Pancreas (tissue), 10 donors: ENCODE data around the gene CNOT4. TPM values are rescaled to one million over a fixed set of nuclear protein-coding genes. Genes with fewer than 3 reads are reported as not detected.

Experiments used
- ATAC-seq, 4 donors: fragments of 200-7000 bp; cut with Tn5 transposase; one replicate each; pipeline versions ENCODE4 v1.8.0 to v1.9.1; 2020; ENCODE audit warnings: mild to moderate bottlenecking in 4 of 4, moderate library complexity in 4 of 4
- DNase-seq, 6 donors: peaks; one replicate each; pipeline ENCODE4 v3.0.0-alpha.2; 2020
- FAIRE-seq: peaks from 2 replicates; lab custom pipeline; 2012; peaks lifted over from hg19 to GRCh38; lab: Jason Lieb, UNC
- H3K27ac ChIP-seq, 4 donors: fragments of 200-600 bp; sonication (generic); 1 replicate in 3 of 4; 2 replicates in 1 of 4; pipeline versions ENCODE4 v1.5.0 to v1.8.0; 2020
- H3K27me3 ChIP-seq, 4 donors: fragments of 200-600 bp; one replicate each; pipeline ENCODE4 v1.8.0; 2021
- H3K36me3 ChIP-seq, 3 donors: fragments of 200-600 bp; sonication (generic) in 1 of 3; one replicate each; pipeline versions ENCODE4 v1.5.0 to v1.8.0; 2020 to 2021
- H3K4me1 ChIP-seq, 3 donors: fragments of 200-600 bp; one replicate each; pipeline ENCODE4 v1.8.0; 2021
- H3K4me3 ChIP-seq, 4 donors: fragments of 200-600 bp; sonication (generic) in 2 of 4; one replicate each; pipeline versions ENCODE4 v1.5.0 to v1.8.0; 2020 to 2021
- H3K9me3 ChIP-seq, 4 donors: fragments of 200-600 bp; one replicate each; pipeline ENCODE4 v1.8.0; 2021
- CTCF ChIP-seq, 4 donors: fragments of 200-600 bp; sonication (generic) in 3 of 4; IDR thresholded peaks; one replicate each; pipeline versions ENCODE4 v1.5.0 to v1.8.0; 2021; ENCODE audit warnings: antibody characterized with exemption in 4 of 4
- WGBS, 2 donors: extraction: QIAGEN DNeasy Blood & Tissue Kit; methylation state at CpG; one replicate each; pipeline ENCODE4 v1.1.7; 2013; 5-methylcytosine and 5-hydroxymethylcytosine counted together
- intact Hi-C, 3 donors: fragments of 100-400 bp; cut with DNase I; formaldehyde crosslinking; loops; one replicate each; pipeline versions ENCODE4 v1.11.1 to v1.14.2; 2022
- polyA plus RNA-seq, 2 donors: library from polyadenylated mRNA; stranded (reverse); fragments of 200-250 nt; gene quantifications; one replicate each; pipeline ENCODE4 v1.2.3, GENCODE V29; 2013
- total RNA-seq, 6 donors: library from RNA; stranded (reverse); fragmentation: NEBNext Ultra II Directional in 4 of 6; extraction: Animal tissue kit (Norgen Biotek cat#: 25700) in 4 of 6; gene quantifications; one replicate each; pipeline versions ENCODE4 v1.2.1 to v1.2.4, GENCODE V29; 2021 to 2023
- donor health status: healthy with polysubstance abuse.
- donor health status: DM: no; HTN: no; CAD: no; lungs with moderate emphysema.
- donor health status: DM: no; HTN: no; CAD: no.
- donor health status: control.
- donor health status: control.
- donor health status: Bipolar disorder and iron deficiency.
- donor health status: DM: yes; HTN: yes; CAD: no.
- donor health status: DM: no; HTN: no; CAD: no.
- donor health status: DM: no; HTN: no; CAD: no.
- donor health status: DM: yes; HTN: yes; CAD: no.

CNOT4 gene
- total RNA-seq (10 to 100 TPM in 4 of 6 donors, 1 to 10 TPM in 2; 8.1 to 15.0 (median 10.9) TPM), polyA plus RNA-seq (1 to 10 TPM; 5.5 to 7.3 TPM)

DNA sequence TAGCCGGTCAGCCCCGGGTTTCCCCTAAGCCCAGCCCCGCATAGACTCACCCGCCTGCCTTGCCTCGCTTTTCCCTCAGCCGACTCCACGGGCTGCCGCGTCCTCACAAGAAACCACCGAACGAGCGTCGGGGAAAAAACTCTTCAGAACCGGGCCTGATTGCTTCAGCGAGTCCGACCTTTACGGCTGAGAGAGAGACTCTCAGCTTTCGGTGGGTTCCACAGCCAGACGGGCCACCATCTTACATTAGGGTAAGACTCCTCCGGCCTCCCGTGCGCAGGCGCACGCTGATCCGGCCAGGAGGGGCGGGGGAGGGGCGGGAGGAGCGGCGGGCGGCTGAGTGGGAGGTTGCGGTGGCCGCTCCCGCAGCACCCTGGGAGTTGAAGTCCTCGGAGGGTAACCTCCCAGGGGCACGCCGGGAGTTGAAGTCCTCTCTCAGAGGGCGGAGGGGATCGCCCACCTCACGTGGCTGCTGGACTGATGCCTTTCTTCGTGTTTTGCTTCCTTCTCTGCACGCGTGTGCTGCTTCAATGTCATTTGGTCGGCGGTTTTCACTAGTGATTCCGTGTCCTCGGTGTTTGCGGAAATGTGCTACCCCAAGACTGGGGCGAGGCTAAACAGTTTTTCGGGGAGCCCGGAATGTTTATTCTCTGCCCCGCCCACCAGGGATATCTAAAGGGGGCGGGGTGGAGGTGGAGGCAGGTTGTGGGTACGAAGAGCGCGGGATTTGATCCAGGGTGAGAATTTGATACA lies at the start of gene CNOT4:
TSS of gene CNOT4 (minus strand) at position 264 of the 753 bp plus-strand sequence. CDS start 71,771 bp downstream, outside the sequence.
- Histone ChIP-seq H3K4me3 (peak within 1 kb of the TSS; percentile 62 to 81 (median 64)), H3K4me1 (peaks cover 4 to 24% (median 20%) of the 10 kb centered on the region in 3 donors), H3K9me3 (no peaks in the 10 kb centered on the region), H3K27me3 (no peaks in the 10 kb centered on the region), H3K27ac (peak within 1 kb of the TSS; percentile 60 to 93 (median 88)), H3K36me3 (no peaks in the 10 kb centered on the region)
- DNase-seq, result peak; percentile 95 to 98 (median 96)
- ATAC-seq, result peak; percentile 95 to 98 (median 98)
- no peak for FAIRE-seq
- intact Hi-C loops, result no loop called here
- TF ChIP-seq CTCF (IDR thresholded peaks at IDR 0.05), result no peak
- 0% methylated on average over 51 to 55 of the region's 55 CpGs for WGBS, 2 donors

GRCh38 chr7:135558881-135559280 lies 49.0 kb upstream of the CNOT4 start:
- Histone ChIP-seq H3K9me3 (no peaks in the 10 kb centered on the region), H3K4me3 (peak overlapping the region in 3 of 4 donors; percentile 60 to 73 (median 60)), H3K27ac (peak overlapping the region in 1 of 4 donors; percentile 98), H3K4me1 (peaks cover 4 to 6% (median 6%) of the 10 kb centered on the region in 3 donors), H3K36me3 (no peaks in the 10 kb centered on the region), H3K27me3 (no peaks in the 10 kb centered on the region)
- TF ChIP-seq CTCF (IDR thresholded peaks at IDR 0.05), result no peak
- ATAC-seq (no peak), FAIRE-seq (no peak), DNase-seq (no peak)
- intact Hi-C loops, result no loop called here
- 31 to 41% methylated on average over 5 of the region's 5 CpGs for WGBS, 2 donors

GRCh38 chr7:135558337-135558767 lies 48.5 kb upstream of the CNOT4 start:
- peaks cover 4 to 6% (median 6%) of the 10 kb centered on the region in 3 donors for H3K4me1 ChIP-seq
- intact Hi-C loops, result no loop called here
- peak in 1 of 4 donors; percentile 12 for TF ChIP-seq CTCF (IDR thresholded peaks at IDR 0.05)
- DNase-seq (peak in 2 of 6 donors; percentile 18 to 25), ATAC-seq (peak; percentile 35 to 80 (median 66)), FAIRE-seq (no peak)
- 0% methylated on average over 16 of the region's 16 CpGs for WGBS, 2 donors
- H3K27me3 ChIP-seq, result no peaks in the 10 kb centered on the region
- H3K36me3 ChIP-seq, result no peaks in the 10 kb centered on the region
- H3K27ac ChIP-seq, result peak overlapping the region; percentile 86 to 98 (median 88)
- peak overlapping the region; percentile 52 to 73 (median 60) for H3K4me3 ChIP-seq
- H3K9me3 ChIP-seq, result no peaks in the 10 kb centered on the region

GRCh38 chr7:135557455-135558336 lies 47.8 kb upstream of the CNOT4 start, which contains the start of gene NUP205:
TSS of gene NUP205 (plus strand) at chr7:135557917. CDS start at chr7:135557945, 28 bp downstream.
- intact Hi-C loops, result no loop called here
- WGBS, 2 donors, result 2% methylated on average over 38 of the region's 38 CpGs

More at GRCh38 chr7:135557455-135558336, 47.8 kb upstream of the CNOT4 start, which contains the start of gene NUP205:
- FAIRE-seq (no peak), DNase-seq (peak; percentile 56 to 74 (median 70)), ATAC-seq (peak; percentile 94 to 97 (median 96))
- peak within 1 kb of the TSS; percentile 52 to 73 (median 60) for H3K4me3 ChIP-seq
- H3K27ac ChIP-seq, result peak within 1 kb of the TSS; percentile 86 to 98 (median 88)
- H3K36me3 ChIP-seq, result no peaks in the 10 kb centered on the region
- no peaks in the 10 kb centered on the region for H3K27me3 ChIP-seq
- peaks cover 4 to 6% (median 6%) of the 10 kb centered on the region in 3 donors for H3K4me1 ChIP-seq
- no peaks in the 10 kb centered on the region for H3K9me3 ChIP-seq
- no peak for TF ChIP-seq CTCF (IDR thresholded peaks at IDR 0.05)
